K562 (cell line): ENCODE results near the gene ZNF74. TPM values are rescaled to one million over a fixed set of nuclear protein-coding genes. Genes with fewer than 3 reads are reported as not detected.
A peak's percentile ranks its signal among the peaks of the same experiment; 100 is the strongest.

Source experiments
- COPS2 ChIP-seq: fragments of 450-650 bp; conservative IDR thresholded peaks from 2 replicates; pipeline ENCODE4 v1.6.1; 2016; ENCODE audit warnings: mild to moderate bottlenecking, moderate library complexity
- DLX4 ChIP-seq: fragments of 250-450 bp; sonication (Bioruptor Pico); IDR thresholded peaks from 2 replicates; pipeline ENCODE4 v1.6.1; 2021; ENCODE audit warnings: mild to moderate bottlenecking
- GABPB2 ChIP-seq: fragments of 250-450 bp; sonication (Bioruptor Pico); conservative IDR thresholded peaks from 2 replicates; pipeline ENCODE4 v1.5.1; 2021; ENCODE audit warnings: mild to moderate bottlenecking
- JUNB ChIP-seq: fragments of 450-650 bp; formaldehyde crosslinking; conservative IDR thresholded peaks from 2 replicates; pipeline ENCODE4 v1.4.0; 2020; ENCODE audit warnings: mild to moderate bottlenecking
- LCOR ChIP-seq: sonication (generic); formaldehyde crosslinking; IDR thresholded peaks from 2 replicates; pipeline ENCODE4 v1.8.0; 2022; ENCODE audit warnings: mild to moderate bottlenecking, missing genetic modification reagents
- MAX ChIP-seq: sonication (generic); formaldehyde crosslinking; IDR thresholded peaks from 2 replicates; pipeline ENCODE4 v1.9.0; 2022; ENCODE audit warnings: mild to moderate bottlenecking, missing genetic modification reagents
- POLR2AphosphoS2 ChIP-seq: IDR thresholded peaks from 2 replicates; pipeline ENCODE4 v1.6.1; 2012; ENCODE audit warnings: low read length, improper control_type of control experiment
- RHOXF2B ChIP-seq: fragments of 250-450 bp; sonication (Bioruptor Pico); conservative IDR thresholded peaks from 2 replicates; pipeline ENCODE4 v1.5.1; 2021
- RREB1 ChIP-seq: fragments of 250-450 bp; sonication (Bioruptor Pico); IDR thresholded peaks from 2 replicates; pipeline ENCODE4 v1.4.0; 2020
- SFPQ ChIP-seq: fragments of 200-400 bp; formaldehyde crosslinking; IDR thresholded peaks from 2 replicates; pipeline ENCODE4 v1.6.1; 2017; ENCODE audit warnings: mild to moderate bottlenecking, low read depth, low read length, moderate library complexity
- SMC3 ChIP-seq: conservative IDR thresholded peaks from 2 replicates; pipeline ENCODE4 v1.6.1; 2011; ENCODE audit warnings: low read depth, low read length, improper control_type of control experiment; ENCODE audit not compliant: insufficient read depth
- TFAP4 ChIP-seq: sonication (generic); formaldehyde crosslinking; IDR thresholded peaks from 2 replicates; pipeline ENCODE4 v1.8.0; 2022; ENCODE audit warnings: missing genetic modification reagents, mild to moderate bottlenecking, moderate library complexity, borderline replicate concordance
- UBTF ChIP-seq, 2 experiments: IDR thresholded peaks; 2 replicates each; pipeline ENCODE4 v1.6.1; 2012; ENCODE audit warnings: improper control_type of control experiment in 2 of 2, low read depth in 2 of 2, low read length in 2 of 2, borderline replicate concordance in 1 of 2
- ZFX ChIP-seq: sonication (generic); formaldehyde crosslinking; IDR thresholded peaks from 2 replicates; pipeline ENCODE4 v1.8.0; 2022; ENCODE audit warnings: mild to moderate bottlenecking, missing genetic modification reagents, moderate library complexity
- ZNF431 ChIP-seq: sonication (generic); formaldehyde crosslinking; IDR thresholded peaks from 2 replicates; pipeline ENCODE4 v1.8.0; 2022; ENCODE audit warnings: mild to moderate bottlenecking, missing genetic modification reagents
- ZSCAN32 ChIP-seq: fragments of 450-650 bp; formaldehyde crosslinking; IDR thresholded peaks from 2 replicates; pipeline ENCODE4 v1.4.0; 2020; ENCODE audit warnings: mild to moderate bottlenecking, moderate library complexity
- polyA plus RNA-seq, 8 experiments: library from polyadenylated mRNA; depleted of rRNA in 4 of 8; stranded (reverse) in 5 of 8; unstranded in 3 of 8; fragments of >200 nt; fragmentation: Nextera tagmentation in 2 of 8; fragmentation: Illumina TruSeq in 1 of 8; extraction: Ambion mirVana in 2 of 8; extraction: Trizol in 1 of 8; gene quantifications; 2 replicates each; pipeline versions ENCODE4 v1.2.1 to v1.2.3, GENCODE V29; 2011 to 2014; ENCODE audit warnings: inconsistent platforms in 1 of 8, missing spikeins in 1 of 8
- total RNA-seq, 7 experiments: library from RNA; depleted of rRNA in 6 of 7; stranded (reverse); fragments of >200 nt in 6 of 7; fragmentation: Illumina TruSeq in 2 of 7; extraction: Trizol in 2 of 7; gene quantifications; 2 replicates each; pipeline versions ENCODE4 v1.2.1 to v1.2.3, GENCODE V29; 2011 to 2021; ENCODE audit warnings: low replicate concordance in 1 of 7

Gene ZNF74
- total and polyA plus RNA-seq, 9 of the 15 experiments (the other 6 are each of a cell fraction or from before 2014, with no cell fraction given) = 2.4 to 53.5 (median 31.5) TPM

GRCh38 chr22:20403779-20404140 lies 9.8 kb downstream of the ZNF74 start (continued):
- TF ChIP-seq UBTF (IDR thresholded peaks at IDR 0.05; ENCODE audit: borderline replicate concordance in 1 of 2, low read depth in 2 of 2, low read length in 2 of 2) (no peak), COPS2 (no peak), JUNB (peak; percentile 24; the same call in 1 of the 2 replicates), TFAP4 (CRISPR knock-in tag) (0 out of 2 replicates have a peak, but pooled peaks have one; percentile 6), DLX4 (CRISPR knock-in tag) (no peak), ZNF431 (CRISPR knock-in tag) (no peak), SFPQ (no peak), LCOR (CRISPR knock-in tag) (no peak), SMC3 (no peak), ZFX (CRISPR knock-in tag) (no peak), RREB1 (CRISPR knock-in tag) (0 out of 2 replicates have a peak, but pooled peaks have one; percentile 27), POLR2AphosphoS2 (no peak), RHOXF2B (CRISPR knock-in tag) (no peak), ZSCAN32 (CRISPR knock-in tag) (no peak), GABPB2 (CRISPR knock-in tag) (no peak), MAX (CRISPR knock-in tag) (peak; percentile 35; the same call in 1 of the 2 replicates)
